ENCODE data around the gene DVL3. TPM values are rescaled to one million over a fixed set of nuclear protein-coding genes. Genes with fewer than 3 reads are reported as not detected.

Gene DVL3
- total and polyA plus RNA-seq, 2 experiments from 2014 or later, result 25.6 to 55.5 TPM

- Histone ChIP-seq H3K79me2 (replicated peaks; ENCODE audit: insufficient read depth) (no peaks in the 10 kb centered on the region), H3K4me2 (no peak overlapping the region), H3K27me3 (ENCODE audit: insufficient read depth) (peaks cover 18% of the 10 kb centered on the region), H3K9me2 (ENCODE audit: insufficient read depth) (no peaks in the 10 kb centered on the region), H2AFZ (no peak overlapping the region), H3F3A (replicated peaks; ENCODE audit: low read depth) (no peaks in the 10 kb centered on the region), H3K36me3 (ENCODE audit: insufficient read depth) (no peaks in the 10 kb centered on the region), H4K20me1 (replicated peaks; ENCODE audit: insufficient read depth) (0 out of 2 replicates have a peak, but pooled peaks cover 4% of the 10 kb centered on the region), H3K4me1 (ENCODE audit: insufficient read depth) (no peaks in the 10 kb centered on the region), H3K4me3 (no peak overlapping the region), H3K27ac (ENCODE audit: low read depth) (no peak overlapping the region)
- Mint-ChIP-seq H3K9me3 (no peaks in the 10 kb centered on the region), H3K4me1 (no peaks in the 10 kb centered on the region), H3K27ac (no peak overlapping the region), H3K27me3 (ENCODE audit: insufficient read depth, low read depth, poor library complexity) (peaks cover 8% of the 10 kb centered on the region), H3K4me3 (no peak overlapping the region), H3K36me3 (ENCODE audit: low read depth) (no peaks in the 10 kb centered on the region)
- no peak for ATAC-seq
- DNase-seq (ENCODE audit: low spot score), result no peak
- TF ChIP-seq STAT1 (IDR thresholded peaks at IDR 0.05; ENCODE audit: unreplicated experiment), result no peak
Observed at GRCh38 chr3:184222521-184222920, 67.3 kb downstream of the DVL3 start.

Other genes starting within 250 kb of the DVL3 start
- gene ABCC5, start 137.5 kb upstream of the DVL3 start, total RNA-seq (2014; rRNA removed; shearing (Covaris generic)), result 38.5 and 39.9 TPM in 2 replicates
- 14.0 TPM in 2 replicates for gene ABCC5, start 137.5 kb upstream of the DVL3 start, polyA plus RNA-seq (2016; fragmentation: Nextera tagmentation; extraction: Ambion mirVana)
- not detected in 2 replicates for gene HTR3D, start 123.6 kb upstream of the DVL3 start, total RNA-seq (2014; rRNA removed; shearing (Covaris generic))
- gene HTR3D, start 123.6 kb upstream of the DVL3 start, polyA plus RNA-seq (2016; fragmentation: Nextera tagmentation; extraction: Ambion mirVana), result not detected in 2 replicates
- gene HTR3C, start 102.3 kb upstream of the DVL3 start, total RNA-seq (2014; rRNA removed; shearing (Covaris generic)), result not detected in 2 replicates
- not detected in 2 replicates for gene HTR3C, start 102.3 kb upstream of the DVL3 start, polyA plus RNA-seq (2016; fragmentation: Nextera tagmentation; extraction: Ambion mirVana)
- not detected in 2 replicates for gene HTR3E, start 58.3 kb upstream of the DVL3 start, total RNA-seq (2014; rRNA removed; shearing (Covaris generic))
- not detected in 2 replicates for gene HTR3E, start 58.3 kb upstream of the DVL3 start, polyA plus RNA-seq (2016; fragmentation: Nextera tagmentation; extraction: Ambion mirVana)
- 36.6 and 43.3 TPM in 2 replicates for gene EIF2B5, start 20.0 kb upstream of the DVL3 start, total RNA-seq (2014; rRNA removed; shearing (Covaris generic))
- gene EIF2B5, start 20.0 kb upstream of the DVL3 start, polyA plus RNA-seq (2016; fragmentation: Nextera tagmentation; extraction: Ambion mirVana), result 26.4 and 27.8 TPM in 2 replicates
- gene AP2M1, start 19.5 kb downstream of the DVL3 start, total RNA-seq (2014; rRNA removed; shearing (Covaris generic)), result 269 and 305 TPM in 2 replicates
- 190 and 215 TPM in 2 replicates for gene AP2M1, start 19.5 kb downstream of the DVL3 start, polyA plus RNA-seq (2016; fragmentation: Nextera tagmentation; extraction: Ambion mirVana)
- 48.9 and 60.4 TPM in 2 replicates for gene ABCF3, start 30.8 kb downstream of the DVL3 start, total RNA-seq (2014; rRNA removed; shearing (Covaris generic))
- 32.7 and 33.4 TPM in 2 replicates for gene ABCF3, start 30.8 kb downstream of the DVL3 start, polyA plus RNA-seq (2016; fragmentation: Nextera tagmentation; extraction: Ambion mirVana)
- 0.66 TPM in 1 of 2 replicates, not detected in the other for gene VWA5B2, start 74.2 kb downstream of the DVL3 start, total RNA-seq (2014; rRNA removed; shearing (Covaris generic))
- gene VWA5B2, start 74.2 kb downstream of the DVL3 start, polyA plus RNA-seq (2016; fragmentation: Nextera tagmentation; extraction: Ambion mirVana), result not detected in 2 replicates
- gene ALG3, start 93.6 kb downstream of the DVL3 start, total RNA-seq (2014; rRNA removed; shearing (Covaris generic)), result 107 and 109 TPM in 2 replicates
- gene ALG3, start 93.6 kb downstream of the DVL3 start, polyA plus RNA-seq (2016; fragmentation: Nextera tagmentation; extraction: Ambion mirVana), result 76.9 and 87.9 TPM in 2 replicates
- gene EEF1AKMT4, start 94.3 kb downstream of the DVL3 start, total RNA-seq (2014; rRNA removed; shearing (Covaris generic)), result 9.8 and 14.3 TPM in 2 replicates
- gene EEF1AKMT4, start 94.3 kb downstream of the DVL3 start, polyA plus RNA-seq (2016; fragmentation: Nextera tagmentation; extraction: Ambion mirVana), result 11.2 and 12.9 TPM in 2 replicates
- 1.3 and 1.5 TPM in 2 replicates for gene CAMK2N2, start 106.2 kb downstream of the DVL3 start, total RNA-seq (2014; rRNA removed; shearing (Covaris generic))
- 0.32 and 0.63 TPM in 2 replicates for gene CAMK2N2, start 106.2 kb downstream of the DVL3 start, polyA plus RNA-seq (2016; fragmentation: Nextera tagmentation; extraction: Ambion mirVana)
- gene ECE2, start 120.6 kb downstream of the DVL3 start, total RNA-seq (2014; rRNA removed; shearing (Covaris generic)), result 0.24 TPM in 1 of 2 replicates, not detected in the other
- gene ECE2, start 120.6 kb downstream of the DVL3 start, polyA plus RNA-seq (2016; fragmentation: Nextera tagmentation; extraction: Ambion mirVana), result 0.48 TPM in 1 of 2 replicates, not detected in the other
- gene PSMD2, start 143.9 kb downstream of the DVL3 start, total RNA-seq (2014; rRNA removed; shearing (Covaris generic)), result 328 and 507 TPM in 2 replicates
- gene PSMD2, start 143.9 kb downstream of the DVL3 start, polyA plus RNA-seq (2016; fragmentation: Nextera tagmentation; extraction: Ambion mirVana), result 101 and 117 TPM in 2 replicates
- gene EIF4G1, start 159.2 kb downstream of the DVL3 start, total RNA-seq (2014; rRNA removed; shearing (Covaris generic)), result 552 and 565 TPM in 2 replicates
- gene EIF4G1, start 159.2 kb downstream of the DVL3 start, polyA plus RNA-seq (2016; fragmentation: Nextera tagmentation; extraction: Ambion mirVana), result 227 and 239 TPM in 2 replicates
- gene FAM131A, start 182.2 kb downstream of the DVL3 start, total RNA-seq (2014; rRNA removed; shearing (Covaris generic)), result 14.8 and 31.8 TPM in 2 replicates
- 6.7 and 9.6 TPM in 2 replicates for gene FAM131A, start 182.2 kb downstream of the DVL3 start, polyA plus RNA-seq (2016; fragmentation: Nextera tagmentation; extraction: Ambion mirVana)
- gene CLCN2, start 206.2 kb downstream of the DVL3 start, total RNA-seq (2014; rRNA removed; shearing (Covaris generic)), result 9.2 and 10.7 TPM in 2 replicates
- 5.4 and 7.0 TPM in 2 replicates for gene CLCN2, start 206.2 kb downstream of the DVL3 start, polyA plus RNA-seq (2016; fragmentation: Nextera tagmentation; extraction: Ambion mirVana)
- gene POLR2H, start 206.3 kb downstream of the DVL3 start, total RNA-seq (2014; rRNA removed; shearing (Covaris generic)), result 182 and 199 TPM in 2 replicates
- 190 and 205 TPM in 2 replicates for gene POLR2H, start 206.3 kb downstream of the DVL3 start, polyA plus RNA-seq (2016; fragmentation: Nextera tagmentation; extraction: Ambion mirVana)
- 0.14 and 0.97 TPM in 2 replicates for gene THPO, start 222.8 kb downstream of the DVL3 start, total RNA-seq (2014; rRNA removed; shearing (Covaris generic))
- 0.47 and 1.9 TPM in 2 replicates for gene THPO, start 222.8 kb downstream of the DVL3 start, polyA plus RNA-seq (2016; fragmentation: Nextera tagmentation; extraction: Ambion mirVana)
- gene CHRD, start 224.7 kb downstream of the DVL3 start, total RNA-seq (2014; rRNA removed; shearing (Covaris generic)), result 0.66 and 1.1 TPM in 2 replicates
- 0.23 and 0.34 TPM in 2 replicates for gene CHRD, start 224.7 kb downstream of the DVL3 start, polyA plus RNA-seq (2016; fragmentation: Nextera tagmentation; extraction: Ambion mirVana)